Measurements from ENCODE around the gene OR1L8.

- TF ChIP-seq CTCF (IDR thresholded peaks at IDR 0.05) (no peak), ZFX (IDR thresholded peaks at IDR 0.05; ENCODE audit: borderline replicate concordance) (no peak)
Measured at GRCh38 chr9:122551371-122551770, 31.8 kb downstream of the OR1L8 start.

Data from 22Rv1 (cell line).